HG03066 (cell line): ENCODE results near the gene PNPLA1.
"Not testable (repeated sequence)": the region's sequence is repeated elsewhere in the genome, so short reads cannot be mapped to it uniquely, and the experiment has no call there.

Experiments used
- ATAC-seq: cut with Tn5 transposase; IDR thresholded peaks from one replicate; pipeline ENCODE4 v1.9.1; 2021; ENCODE audit warnings: low read depth; ENCODE audit not compliant: unreplicated experiment

PNPLA1 gene

DNA sequence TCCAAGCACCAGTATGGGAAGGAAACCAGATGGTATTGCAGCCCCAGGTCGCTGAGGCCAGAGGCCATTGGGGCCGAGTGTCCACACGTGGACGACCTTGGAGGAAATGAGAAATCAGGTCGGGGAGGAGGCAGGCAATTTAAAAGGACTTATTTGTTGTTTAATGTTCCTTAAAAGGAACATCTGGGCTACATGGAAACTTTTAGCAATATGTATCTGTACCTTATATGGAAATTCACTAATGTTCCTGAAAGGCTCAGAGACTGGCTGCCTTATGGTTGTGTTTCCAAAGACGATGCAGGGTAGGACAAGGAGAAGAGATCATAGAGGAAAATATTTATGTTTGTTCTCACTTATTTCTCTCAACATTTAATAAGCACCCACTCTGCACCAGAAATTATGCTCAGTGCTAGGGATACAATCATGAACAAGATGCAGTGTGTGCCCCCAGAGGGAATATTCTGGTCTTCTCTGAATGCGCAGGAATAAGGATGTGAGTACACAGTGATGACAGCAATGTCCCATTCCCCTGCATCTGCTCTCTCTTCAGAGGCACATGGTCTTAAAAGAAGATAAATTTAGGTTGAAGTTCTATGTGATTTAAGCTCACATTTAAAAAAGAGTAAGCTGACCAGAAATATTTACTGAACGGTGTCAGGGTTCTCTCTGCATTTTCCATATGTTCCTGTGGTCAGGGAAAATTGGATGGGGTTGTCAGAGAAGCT lies 63.5 kb downstream of the PNPLA1 start:
- no peak for ATAC-seq

DNA sequence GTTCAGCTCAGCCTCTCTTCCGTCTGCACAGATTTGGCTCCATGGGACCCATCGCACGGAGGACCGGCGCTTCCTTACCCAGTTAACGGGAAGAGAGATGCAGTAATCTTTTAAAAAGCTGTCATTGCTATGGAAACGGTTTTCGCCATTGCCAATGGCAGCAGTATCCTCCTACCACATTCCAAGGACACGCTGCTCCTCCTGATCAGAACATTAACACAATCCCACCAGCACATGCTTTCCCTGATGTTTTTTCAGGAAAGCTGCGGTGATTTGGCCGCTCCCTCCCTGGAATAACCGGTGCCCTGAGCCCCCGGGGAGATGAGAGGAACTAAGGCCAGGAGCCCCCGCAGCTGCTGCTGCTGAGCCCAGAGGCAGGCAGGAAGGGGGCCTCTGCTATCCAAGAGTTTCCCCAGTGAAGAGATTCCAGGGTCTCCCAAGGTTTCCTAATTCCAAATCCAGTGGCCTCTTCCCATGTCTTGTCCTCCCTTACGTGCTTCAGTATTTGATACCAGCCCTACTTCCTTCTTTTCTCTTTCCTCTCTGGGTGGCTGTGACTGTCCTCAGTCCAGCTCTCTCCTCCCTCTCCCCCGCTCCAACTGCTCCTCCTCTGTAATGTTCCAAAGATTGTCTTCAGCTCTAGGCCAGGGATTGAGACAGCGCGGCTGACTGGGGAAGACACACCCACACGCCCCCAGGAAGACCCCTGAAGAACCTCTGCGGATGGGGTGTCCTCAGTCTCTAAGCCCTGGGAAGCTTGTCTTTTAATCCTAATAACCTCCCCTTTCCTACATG lies 64.3 kb downstream of the PNPLA1 start:
- no peak for ATAC-seq

DNA sequence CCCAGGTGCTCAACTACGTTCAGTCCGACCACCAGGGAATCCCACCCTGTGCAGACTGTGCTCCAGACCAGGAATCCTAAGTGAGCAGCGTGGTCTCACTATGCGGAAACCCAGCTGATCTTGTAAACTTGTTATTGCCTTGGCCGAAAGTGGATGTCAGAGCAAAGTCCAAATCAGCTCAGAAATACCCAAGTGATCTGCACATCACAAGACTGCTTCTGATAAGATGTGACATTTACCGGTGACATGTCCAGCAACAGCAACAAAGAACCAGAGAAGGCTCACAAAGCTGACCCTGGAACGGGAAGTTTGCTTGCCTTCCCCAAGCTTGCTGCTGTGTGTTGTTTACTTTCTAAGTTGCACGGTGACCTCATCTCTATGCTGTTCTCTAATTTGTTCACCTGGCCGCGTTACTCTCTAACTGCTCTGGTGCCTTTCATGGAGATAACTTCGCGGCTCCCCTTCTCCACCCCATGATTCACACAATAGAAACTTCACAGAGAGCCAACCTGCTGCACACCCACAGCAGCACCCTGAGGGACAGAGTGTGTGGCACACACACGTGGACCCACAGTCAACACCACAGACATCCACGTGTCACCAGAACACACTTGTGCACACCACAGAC lies 65.1 kb downstream of the PNPLA1 start:
- ATAC-seq: no peak

DNA sequence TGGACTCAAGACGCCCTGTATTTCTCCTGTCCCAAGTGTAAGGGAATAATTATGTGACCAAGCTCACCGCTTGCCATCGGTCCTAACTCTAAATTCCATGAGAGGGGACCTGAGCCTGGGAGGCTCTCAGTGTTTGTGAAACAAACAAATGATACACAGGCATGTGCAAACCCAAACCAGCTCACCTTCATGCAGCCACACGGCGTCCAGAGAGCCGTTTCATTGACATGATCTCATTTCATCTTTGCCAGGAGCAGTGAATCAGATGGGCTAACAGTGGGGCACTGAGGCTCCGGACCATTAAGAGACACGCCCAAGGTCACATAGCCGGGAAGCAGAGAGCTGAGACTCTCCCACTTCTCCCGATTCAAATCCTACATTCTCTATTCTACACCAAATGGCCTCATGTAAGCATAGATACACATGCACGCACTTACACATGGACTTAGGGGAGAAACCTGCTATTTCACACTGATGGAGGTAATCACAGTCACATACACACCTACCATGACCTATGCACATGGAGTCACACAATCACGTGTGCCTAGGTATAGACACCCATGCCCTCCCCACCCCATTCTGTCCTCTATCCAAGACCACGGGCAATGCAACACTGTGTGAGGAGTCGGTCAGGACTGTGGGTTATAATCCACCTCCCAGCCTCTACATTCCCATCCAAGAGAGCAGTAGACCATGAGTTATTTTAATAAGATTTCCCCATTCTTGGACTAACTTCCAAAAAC lies 65.8 kb downstream of the PNPLA1 start:
- no peak for ATAC-seq

DNA sequence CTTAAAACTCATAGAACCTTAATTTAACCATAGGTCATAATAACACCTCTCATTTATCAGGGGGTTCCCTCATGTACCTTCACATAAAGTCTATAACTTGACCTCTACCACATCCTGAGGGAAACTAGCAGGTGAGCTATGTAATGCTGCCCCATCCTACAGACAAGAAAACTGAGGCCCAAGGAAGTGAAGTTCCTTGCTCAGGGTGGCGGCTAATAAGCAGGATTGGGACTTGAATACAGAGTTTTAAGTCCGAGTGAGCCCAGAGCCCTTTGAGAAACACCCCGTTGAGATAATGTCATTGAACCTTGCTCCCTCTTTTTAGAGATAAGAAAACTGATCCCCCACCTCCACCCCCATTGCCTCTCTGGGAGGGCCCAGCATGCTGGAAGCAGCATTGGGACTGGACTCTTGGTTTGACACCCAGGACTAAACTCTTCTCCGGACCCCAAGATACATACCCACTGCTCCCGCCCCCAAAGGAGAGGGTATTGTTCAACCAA lies 66.4 kb downstream of the PNPLA1 start:
- ATAC-seq: no peak

DNA sequence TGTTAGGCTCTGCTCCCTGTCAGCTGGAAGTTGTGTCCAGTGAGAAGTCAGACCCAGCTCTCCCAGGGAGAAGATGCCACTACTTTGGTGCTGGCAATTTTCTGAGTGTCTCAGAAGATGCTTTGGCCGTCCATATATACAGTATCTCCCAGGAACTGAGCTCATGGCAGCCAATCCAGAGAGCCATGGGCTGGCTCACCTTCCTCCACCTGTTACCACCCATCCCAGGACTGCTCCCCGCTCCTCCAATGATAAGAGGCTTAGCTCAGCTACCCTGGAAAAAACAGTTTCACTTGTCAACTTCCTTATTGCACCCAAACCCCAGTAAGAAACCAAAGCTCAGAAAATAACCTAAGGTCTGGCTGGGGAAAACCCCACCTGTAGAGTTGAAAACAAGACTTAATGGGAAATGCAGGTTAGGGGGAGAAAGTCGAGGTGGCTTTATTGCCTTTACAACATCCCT lies 67.0 kb downstream of the PNPLA1 start, which contains the start of gene BNIP5:
Gene BNIP5 (minus strand): TSS at position 110 of the 463 bp plus-strand sequence. CDS start 6,198 bp downstream, outside the sequence.
- no peak for ATAC-seq

DNA sequence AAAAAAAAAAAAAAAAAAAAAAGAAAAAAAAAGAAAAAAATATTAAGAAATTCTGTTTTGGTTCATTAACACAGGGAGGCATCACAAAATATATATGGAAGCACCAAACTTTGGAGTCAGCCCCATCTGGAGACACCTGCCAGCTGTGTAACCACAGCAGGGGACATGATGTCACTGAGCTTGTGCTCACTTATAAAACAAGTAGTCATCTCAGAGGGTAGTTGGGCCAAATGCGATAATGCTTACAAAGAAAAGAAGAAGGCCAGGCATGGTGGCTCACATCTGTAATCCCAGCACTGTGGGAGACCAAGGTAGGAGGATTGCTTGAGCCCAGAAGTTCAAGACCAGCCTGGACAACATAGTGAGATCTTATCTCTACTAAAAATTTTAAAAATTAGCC lies 68.0 kb downstream of the PNPLA1 start:
- ATAC-seq: no peak

DNA sequence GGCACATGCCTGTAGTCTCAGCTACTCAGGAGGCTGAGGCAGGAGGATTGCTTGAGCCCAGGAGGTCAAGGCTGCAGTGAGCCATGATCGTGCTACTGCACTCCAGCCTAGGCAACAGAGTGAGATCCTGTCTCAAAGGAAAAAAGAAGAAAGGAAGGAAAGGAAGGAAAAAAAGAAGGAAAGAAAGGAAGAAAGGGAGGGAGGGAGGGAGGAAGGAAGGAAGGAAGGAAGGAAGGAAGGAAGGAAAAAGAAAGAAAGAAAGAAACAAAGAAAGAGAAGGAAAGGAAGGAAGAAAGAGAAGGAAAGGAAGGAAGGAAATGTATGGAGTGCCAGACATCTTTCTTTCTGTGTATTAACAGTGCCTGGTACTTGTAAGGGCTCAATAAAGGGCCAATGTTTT lies 68.4 kb downstream of the PNPLA1 start:
- ATAC-seq: not testable (repeated sequence)

DNA sequence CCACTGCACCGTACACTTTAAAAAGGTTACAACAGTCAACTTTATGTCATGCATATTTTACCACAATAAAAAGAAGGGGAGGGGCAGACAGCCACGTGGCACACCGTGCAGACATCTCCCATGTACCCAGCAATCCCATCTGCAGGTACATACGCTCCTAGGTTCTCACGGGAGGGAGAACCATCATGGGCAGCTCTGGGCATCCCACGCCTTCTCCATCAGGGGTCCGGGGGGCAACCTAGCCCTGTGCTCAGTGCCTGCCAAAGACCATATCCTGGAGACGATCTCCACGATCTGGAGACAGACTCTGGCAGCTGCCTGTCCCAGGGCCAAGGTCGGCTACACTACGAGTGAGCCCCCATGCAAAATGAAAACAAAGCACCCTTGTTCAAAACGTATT lies 69.3 kb downstream of the PNPLA1 start:
- ATAC-seq: no peak

DNA sequence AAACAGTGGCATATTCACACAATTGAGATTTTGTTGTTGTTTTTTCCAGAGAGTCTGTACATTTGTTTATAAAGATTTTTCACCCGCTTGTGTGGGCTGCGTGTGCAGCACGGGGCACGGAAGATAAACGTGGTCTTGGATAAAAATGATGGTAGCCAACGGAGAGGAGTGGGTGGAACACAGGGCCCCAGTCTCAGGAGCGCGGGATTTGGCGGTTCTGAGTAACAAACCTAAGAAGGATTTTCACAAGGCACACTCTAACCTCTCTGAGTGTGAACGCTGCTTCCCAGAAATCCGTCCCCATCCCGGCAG lies 70.4 kb downstream of the PNPLA1 start:
- ATAC-seq: no peak

DNA sequence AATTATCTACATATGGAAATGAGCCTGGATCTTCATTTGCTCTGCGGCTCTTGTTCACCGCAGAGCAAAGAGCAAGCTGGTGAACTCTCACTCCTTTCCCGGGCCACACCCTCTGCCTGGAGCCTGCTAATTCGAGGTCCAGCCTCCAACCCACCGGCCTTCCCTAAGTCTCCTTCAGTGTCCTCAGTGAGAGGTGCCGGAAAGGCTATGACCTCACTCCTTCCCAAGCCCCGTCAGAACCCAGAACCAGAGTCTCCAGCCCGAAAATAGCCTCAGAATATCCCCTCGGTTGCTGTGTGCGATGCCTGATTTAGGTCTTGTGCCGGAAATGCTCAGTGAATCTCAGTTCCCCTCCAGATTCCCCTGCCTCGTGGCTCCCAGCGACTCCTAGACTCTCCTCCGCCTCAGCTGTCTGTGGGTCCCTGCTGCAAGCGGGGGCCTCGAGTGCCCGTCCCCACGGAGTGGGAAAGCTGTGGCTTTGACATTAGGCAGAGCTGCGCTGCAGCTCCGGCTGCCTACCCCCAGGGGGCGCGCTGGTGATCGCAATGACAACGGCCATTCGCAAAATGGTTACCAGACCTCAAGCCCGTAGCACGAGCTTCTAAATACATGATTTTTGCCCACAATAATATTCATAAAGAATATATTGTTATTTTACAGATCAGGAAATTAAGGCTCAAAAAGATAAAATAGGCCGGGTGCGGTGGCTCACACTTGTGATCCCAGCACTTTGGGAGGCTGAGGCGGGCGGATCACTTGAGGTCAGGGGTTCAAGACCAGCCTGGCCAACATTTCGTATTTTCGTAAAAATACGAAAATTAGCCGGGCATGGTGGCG lies 71.0 kb downstream of the PNPLA1 start:
- peak; percentile 58 for ATAC-seq

DNA sequence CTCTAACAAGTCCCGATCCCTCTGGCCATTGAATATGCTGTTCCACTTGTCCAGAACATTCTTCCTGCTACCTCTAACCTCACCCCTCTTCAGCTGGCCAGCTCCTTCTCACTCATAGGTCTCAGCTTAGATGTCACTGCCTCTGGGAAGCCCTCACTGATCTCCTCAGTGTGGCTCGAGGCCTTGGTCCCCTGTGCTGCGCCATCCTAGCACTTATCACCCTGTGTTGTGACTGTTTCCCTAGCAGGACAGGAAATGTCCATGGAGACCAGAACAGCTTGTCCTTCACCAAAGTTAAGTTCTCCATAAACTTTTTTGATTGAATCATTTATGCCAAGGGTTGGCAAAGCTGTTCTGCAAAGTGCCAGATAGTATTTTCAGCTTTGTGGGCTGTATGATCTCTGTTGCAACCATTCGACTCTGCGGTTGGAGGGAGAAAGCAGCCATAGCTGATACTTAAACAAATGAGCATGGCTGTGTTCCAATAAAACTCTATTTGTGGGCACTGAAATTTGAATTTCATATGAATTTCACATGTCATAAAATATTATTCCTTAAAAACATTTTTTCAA lies 73.3 kb downstream of the PNPLA1 start:
- no peak for ATAC-seq

DNA sequence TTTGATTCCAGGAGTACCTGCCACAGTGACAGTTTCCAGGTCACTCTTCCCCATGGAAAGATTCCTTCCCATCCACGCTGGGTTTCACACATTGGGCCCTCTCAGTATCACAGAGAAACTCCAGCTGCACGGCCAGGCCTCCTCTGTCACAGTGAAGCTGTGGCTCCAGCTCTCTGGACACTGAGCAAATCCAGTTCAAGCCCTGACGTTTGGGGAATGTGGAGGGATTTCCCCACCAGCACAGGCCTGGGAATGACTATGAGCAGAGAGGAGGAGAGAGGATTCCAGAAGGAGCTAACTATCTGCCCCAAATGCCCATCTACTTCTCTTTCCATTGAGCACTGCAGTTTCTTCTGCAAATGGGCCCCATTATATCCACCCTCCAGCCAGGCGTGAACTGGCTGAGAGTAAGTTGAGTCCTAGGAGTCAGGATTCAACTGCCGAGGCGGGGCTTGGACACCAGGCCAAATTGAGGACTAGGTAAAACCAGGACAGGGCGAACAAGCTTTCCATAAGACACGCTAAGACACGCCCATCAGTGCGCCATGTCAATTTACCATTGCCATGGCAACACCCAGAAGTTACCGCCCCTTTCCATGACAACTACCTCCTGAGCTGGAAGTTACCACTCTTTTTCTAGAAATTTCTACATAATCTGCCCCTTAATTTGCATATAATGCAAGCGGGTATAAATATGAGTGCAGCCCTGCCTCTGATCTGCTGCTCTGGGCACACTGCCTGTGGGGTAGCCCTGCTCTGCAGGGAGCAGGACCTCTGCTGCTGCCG lies 76.0 kb downstream of the PNPLA1 start:
- ATAC-seq: no peak

DNA sequence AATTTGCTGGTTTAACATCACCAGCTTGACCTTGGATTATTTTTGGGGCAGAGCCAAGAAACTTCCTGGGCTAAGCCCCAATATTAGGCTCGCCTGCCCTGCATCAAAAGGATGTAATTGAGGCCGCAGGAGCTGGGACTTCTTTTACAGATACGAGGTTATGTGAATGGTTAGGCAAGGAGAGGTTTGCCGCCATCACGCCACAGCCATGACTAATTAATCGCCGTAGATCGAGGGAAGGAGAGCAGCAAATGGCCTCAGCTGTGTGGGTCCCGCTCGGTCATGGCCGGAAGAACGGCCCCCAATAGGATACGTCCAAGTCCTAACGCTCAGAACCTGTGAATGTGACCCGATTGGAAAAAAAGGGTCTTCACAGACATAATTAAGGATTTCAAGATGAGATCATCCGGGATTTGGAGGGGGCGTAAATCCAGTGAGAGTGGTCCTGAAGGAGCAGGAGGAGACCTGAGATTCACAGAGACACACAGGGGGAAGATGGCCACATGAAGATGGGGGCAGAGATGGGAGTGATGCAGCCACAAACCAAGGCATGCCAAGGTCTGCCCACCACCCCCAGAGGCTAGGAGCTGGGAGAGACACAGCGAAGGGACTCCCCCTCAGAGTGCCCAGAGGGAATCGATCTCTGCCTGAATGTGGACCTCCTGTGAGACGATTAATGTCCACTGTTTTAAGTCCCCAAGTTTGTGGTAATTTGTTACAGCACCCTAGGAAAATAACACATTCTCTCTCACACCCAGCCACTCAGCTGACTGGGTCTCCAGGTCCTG lies 76.8 kb downstream of the PNPLA1 start:
- no peak for ATAC-seq

DNA sequence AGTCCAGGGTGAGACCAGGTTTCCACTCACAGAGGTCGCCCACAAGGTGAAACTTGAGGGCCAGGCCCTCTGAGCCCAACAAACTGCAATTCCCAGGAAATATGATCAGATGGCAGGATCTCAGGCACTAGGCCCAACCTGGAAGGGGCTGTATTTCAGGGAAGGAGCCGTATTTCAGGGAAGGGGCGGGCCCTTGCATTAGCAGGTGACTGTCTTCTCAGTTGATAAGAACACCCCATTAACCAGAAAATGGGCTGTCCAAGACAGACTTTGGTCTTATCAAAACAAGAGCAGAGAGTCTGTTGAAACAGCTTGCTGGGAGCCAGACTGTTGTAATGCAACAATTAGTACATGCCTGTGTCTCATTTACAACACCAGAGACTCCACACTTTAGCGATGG lies 77.8 kb downstream of the PNPLA1 start:
- ATAC-seq: no peak

DNA sequence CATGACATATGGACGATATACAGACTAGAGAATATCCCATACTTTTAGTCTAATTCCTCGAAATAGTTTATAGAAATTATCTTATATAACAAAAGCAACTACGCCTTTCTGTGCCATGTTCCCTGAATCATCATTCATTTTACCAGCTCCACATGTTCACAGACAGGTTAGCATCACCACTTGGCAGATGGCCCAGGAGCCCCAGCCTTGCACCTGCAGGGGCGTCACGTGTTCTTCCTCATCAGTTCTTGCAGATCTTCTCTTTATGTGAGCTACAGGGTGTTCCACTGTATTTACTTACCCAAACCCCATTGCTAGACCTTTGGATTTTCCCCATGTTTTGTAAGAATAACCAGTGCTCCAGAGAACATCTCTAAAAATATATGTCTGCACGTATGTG lies 79.4 kb downstream of the PNPLA1 start:
- ATAC-seq: no peak

DNA sequence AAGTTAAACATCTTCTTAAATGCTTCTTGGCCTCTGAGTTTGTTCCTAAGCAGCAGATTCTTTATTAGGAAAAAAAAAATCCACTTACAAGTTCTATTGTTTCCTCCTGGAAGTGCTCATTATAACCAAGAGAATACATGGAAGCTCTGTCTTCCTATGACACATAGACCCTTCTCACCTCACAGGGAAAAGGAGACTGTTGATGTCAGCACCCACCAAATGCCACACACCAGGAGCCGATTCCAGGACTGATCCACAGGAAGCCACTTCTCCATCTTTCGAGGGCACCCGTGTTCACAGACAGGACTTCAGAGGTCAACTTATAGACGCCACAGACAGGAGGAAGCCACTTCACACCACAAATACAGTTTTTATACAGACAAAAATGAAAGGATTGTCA lies 80.2 kb downstream of the PNPLA1 start:
- no peak for ATAC-seq
